Stimulated activated CD4-positive, alpha-beta T cell treated with anti-CD3 and anti-CD28 coated beads, Interleukin-2, amount 100 ng/mL, for 4 hours (primary cell): Measurements from ENCODE around the gene MINDY4.

Source experiments
- DNase-seq: peaks from one replicate; pipeline ENCODE4 v3.0.0-alpha.2; 2020; ENCODE audit warnings: low read depth

MINDY4 gene

DNA sequence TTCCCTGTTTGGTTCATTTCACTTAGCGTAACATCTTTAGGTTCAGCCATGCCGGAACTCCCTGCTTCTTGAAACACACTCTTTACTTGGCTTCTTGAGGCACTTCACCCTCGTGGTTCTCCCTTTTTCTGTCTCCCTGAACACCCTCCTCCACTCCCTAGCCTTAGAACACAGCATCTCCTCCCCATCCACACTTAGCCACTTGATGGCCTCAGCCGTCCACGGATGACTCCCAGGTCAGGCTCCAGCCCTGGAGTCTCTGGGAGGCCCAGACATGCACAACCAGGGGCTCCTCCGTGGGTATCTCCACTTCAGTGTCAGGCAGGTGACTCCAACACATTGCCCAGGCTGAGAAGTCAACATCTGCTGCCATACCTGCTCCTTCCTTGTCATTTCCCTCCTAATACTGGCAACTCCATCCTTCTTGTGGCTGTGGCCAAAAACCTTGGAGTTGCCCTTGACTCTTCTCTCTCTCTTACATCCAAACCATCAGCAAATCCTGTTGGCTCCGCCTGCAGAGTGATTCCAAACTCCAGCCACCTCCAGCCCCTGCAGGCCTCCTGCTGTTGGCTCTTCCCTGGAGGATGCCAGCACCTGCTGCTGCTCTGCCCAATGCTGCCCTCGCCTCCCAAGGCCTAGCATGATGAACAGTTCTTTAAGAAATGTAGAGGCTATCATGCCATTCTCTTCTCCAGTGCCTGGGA, 27.7 kb upstream of the MINDY4 start:
- no peak for DNase-seq

DNA sequence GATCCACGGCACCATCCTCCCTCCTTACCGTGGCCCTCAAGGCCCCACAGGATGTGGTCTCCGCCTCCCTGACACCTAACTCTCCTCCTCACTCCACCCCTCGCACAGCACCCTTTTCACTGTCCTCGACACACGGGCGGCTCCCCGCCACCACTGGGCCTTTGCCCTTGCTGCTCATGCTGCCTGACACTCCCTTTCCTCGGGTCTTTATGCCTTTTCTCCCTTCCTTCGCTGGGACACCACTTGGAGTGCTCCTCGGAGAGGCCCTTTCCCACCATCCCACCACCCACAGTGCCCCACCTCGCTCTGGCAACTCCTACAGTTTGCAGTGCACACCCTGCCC, 27.2 kb upstream of the MINDY4 start:
- no peak for DNase-seq

DNA sequence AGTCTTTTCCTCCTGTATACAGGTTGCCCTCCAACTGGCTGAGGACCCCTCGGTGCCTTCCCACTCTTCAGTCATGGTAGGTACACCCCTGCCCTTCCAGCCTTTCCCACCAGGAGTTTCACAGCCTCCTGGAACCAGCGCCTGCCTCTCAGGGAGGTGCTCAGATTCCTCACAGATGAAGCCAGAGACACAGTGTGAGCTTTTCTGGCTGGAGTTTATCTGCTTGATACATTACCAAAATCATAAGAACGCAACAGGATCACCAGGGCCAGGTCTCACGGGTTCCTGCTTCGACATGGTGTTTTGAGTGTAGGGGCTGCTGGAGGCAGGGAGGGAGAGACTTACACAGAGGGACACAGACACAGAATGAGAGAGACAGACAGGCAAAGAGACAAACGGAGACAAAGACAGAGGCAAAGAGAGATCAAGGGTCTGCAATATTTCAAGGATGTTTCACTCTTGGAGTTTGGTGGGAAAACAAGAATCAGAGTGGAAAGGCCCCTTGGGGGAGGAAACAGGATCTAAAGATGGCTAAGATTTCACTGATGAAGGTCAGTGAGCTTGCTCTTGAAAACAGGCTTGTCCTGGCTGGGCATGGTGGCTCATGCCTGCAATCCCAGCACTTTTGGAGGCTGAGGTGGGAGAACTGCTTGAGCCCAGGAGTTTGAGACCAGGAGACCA, 25.8 kb upstream of the MINDY4 start:
- DNase-seq = no peak

DNA sequence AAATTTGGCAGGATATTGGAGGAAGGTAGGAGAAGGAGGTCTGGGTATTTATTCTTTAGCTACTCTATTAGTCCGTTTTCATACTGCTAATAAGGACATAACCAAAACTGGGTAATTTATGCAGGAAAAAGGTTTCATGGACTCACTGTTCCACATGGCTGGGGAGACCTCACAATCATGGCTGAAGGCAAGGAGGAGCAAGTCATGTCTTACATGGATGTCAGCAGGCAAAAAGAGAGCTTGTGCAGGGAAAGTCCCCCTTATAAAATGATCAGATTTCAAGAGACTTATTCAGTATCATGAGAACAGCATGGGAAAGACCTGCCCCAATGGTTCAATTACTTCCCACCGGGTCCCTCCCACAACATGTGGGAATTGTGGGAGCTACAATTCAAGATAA, 21.2 kb upstream of the MINDY4 start:
- no peak for DNase-seq

DNA sequence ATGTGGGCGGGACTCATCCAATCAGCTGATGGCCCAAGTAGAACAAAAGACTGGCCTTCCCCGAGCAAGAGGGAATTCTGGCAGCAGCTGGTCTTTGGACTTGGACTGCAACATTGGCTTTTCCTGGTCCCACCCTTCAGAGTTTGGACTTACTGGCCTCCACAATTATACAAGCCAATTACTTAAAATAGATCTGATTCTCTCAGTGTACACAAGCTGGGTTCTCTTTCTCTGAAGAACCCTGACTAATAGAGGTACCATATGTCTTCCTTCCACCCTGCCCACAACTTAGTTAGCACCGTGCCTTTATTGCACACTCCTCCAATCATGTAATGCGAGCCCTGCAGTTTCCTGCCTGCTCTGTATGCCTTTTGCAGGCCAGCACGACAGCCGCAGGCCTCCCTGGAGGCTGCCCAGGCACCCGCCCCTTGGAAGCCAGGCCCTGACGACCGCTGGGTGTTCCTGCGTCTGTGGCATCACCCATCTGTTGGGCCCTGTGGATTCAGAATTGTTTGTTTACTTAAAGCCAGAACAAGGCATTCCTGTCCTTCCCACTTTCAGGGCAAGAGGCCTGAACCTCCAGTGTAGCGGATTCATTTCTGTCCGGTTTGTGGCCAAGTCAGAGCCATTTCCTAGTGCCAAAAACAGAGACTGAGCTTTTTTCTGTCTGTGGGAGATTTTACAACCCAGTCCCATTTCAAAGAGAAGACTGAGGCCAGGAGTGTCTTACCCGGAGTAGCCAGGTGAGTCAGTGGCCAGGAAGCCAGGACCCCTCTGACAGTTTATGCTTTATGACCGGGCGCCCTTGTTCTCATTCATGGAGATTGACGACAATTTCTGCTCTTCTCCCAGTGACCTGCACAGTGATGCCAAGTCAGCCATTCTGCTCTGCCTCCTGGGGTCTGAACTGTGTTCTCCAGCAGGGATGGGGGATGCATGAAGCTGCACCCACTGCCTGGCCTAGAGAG, 20.2 kb upstream of the MINDY4 start:
- DNase-seq = no peak

DNA sequence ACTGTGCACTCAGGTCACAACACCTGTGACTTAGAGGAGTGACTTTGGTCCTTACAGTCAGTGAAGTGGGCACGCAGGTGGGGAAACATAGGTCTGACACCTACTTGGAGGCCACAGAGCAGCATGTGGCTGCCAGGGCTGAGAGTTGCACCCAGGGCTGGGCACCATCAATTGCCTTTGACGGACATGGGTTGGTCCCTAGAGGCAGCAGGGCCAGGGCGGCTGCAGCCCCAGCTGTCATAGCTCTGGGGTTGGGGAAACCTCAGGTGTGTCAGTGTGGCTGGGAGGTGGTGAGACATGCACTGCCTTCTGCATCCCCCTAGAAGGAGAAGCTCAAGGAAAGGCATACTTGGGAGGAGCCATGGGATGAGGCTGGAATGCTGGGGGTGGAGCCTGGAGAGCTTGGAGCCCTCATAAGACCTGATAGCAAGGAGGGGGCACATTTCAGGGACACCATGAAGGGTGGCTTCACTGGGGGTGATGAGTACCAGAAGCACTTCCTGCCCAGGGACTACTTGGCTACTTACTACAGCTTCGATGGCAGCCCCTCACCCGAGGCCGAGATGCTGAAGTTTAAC, 19.4 kb upstream of the MINDY4 start, which contains the start of gene INMT:
Gene INMT, plus strand, starts transcription at position 440 of the 578 bp plus-strand sequence. Its CDS starts 16 bp downstream, at position 456.
- no peak for DNase-seq

DNA sequence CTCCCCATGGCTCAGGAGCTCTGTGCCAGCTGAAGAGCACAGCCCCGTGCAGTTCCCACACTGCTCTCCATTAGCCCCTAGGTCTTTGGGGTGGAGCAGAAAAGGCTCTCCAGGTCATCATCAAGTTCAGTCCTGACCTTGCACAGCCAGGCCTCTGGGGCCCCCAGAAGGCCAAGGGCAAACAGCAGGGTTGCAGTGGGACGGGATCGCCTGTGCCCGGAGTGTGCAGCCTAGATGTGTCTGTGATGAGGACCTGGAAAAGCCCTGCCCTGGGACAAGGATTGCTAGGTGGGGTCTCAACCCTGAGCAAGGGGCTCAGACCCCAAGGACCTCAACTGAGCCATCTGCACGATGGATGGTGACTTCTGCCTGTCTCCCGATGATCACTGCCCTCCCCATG, 18.7 kb upstream of the MINDY4 start:
- DNase-seq = no peak

DNA sequence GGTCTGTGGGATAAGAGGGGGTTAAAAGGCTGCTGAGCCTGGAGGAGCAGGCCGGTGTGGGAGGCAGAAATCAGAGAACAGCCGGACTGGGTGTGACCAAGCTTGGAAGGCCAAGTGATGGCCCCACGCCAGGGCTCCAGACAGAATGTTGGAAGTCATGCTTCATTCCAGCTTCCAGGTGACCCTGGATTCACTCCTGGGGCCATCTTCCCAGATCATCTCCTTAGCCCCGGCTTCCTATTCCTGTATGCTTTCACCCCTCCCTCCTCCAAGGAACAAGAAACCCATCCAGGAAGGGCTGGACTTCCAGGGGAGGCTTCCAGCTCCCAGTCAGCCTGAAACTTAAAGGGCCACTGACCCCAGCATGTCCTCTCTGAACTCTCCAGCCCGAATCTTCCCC, 18.2 kb upstream of the MINDY4 start:
- no peak for DNase-seq

DNA sequence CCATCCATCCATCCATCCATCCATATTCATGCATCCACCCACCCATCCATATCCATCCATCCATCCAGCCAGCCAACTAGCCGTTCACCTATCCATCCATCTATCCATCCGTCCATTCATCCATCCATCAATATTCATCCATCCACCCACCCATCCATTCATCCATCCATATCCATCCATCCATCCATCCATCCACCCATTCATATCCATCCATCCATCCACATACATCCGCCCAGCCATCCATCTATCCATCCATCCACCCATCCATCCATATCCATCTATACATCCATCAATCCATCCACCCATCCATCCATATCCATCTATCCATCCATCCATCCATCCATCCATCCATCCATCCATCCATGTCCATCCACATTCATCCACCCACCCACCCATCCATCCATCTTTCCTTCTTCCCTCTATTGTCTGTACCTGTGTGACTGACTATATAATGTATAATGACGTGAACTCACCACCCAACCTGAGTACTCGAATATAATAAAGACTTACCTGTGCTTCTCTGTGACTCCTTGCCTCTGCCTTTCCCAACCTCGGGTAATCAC, 16.8 kb upstream of the MINDY4 start:
- DNase-seq = no peak

DNA sequence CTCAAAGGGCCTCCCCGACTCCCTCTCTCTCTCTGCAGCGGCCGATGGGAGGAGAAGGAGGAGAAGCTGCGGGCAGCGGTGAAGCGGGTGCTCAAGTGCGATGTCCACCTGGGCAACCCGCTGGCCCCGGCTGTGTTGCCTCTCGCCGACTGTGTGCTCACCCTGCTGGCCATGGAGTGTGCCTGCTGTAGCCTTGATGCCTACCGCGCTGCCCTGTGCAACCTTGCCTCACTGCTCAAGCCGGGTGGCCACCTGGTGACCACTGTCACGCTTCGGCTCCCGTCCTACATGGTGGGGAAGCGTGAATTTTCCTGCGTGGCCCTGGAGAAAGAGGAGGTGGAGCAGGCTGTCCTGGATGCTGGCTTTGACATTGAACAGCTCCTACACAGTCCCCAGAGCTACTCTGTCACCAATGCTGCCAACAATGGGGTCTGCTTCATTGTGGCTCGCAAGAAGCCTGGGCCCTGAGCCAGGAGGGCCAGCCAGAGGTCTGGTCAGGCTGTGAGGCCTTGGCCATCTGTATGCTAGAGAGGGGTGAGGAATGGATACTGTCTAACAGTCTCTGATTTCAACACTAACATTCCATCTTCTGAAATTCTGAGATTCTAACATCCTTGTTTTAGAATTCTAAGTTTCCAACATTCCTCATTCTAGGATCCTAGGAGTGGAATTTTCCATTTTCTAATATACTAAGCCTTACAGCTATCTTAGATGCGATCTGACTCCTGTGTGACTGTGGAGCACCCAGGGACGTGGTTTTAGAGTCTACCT, 15.6 kb upstream of the MINDY4 start:
- no peak for DNase-seq

DNA sequence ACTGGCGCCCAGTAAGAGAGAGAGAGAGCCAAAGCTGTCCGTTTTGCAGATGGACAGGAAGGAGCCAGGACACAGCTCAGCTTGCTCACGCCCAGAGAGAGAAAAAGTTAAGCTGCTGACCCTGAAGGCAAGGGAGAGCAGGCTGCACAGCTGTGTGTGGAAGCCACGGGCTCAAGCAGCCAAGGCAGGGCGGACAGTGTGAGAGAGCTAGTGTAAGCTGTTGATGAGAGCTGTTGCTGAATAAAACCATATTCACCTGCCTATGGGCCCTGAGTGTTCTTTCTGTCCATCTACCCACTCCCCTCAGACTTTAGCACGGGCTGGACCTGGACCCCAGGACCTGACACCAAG, 13.9 kb upstream of the MINDY4 start:
- DNase-seq = no peak

DNA sequence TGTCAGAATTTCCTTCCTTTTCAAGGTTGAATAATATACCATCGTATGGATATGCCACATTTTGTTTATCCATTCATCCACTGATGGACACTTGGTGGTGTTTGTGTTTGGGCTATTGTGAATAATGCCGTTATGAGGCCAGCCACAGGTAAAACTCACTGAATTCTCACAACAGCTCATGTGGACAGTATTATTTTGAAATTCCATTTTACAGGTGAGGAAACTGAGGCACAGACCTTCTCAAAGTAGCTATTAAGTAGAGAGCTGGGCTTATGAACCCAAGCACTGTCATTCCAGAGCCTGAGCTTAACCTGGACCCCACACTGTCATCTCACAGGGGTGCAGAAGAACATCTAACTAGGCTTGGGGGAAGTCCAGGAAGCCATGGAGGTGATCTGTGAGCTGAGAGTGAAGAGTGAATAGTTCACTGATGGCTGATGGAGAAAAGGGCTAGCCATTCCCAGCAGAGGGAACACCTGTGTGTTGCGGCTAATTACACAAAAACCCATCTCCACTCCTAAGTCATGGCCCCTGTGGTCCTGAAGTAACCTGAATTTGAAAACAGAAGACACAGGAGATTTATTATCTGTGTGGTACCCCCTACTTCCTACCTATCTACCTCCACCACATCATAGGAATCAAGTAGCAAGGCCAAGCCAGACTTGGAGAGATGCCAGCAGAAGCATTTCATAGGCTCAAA, 10.6 kb upstream of the MINDY4 start:
- DNase-seq = no peak

DNA sequence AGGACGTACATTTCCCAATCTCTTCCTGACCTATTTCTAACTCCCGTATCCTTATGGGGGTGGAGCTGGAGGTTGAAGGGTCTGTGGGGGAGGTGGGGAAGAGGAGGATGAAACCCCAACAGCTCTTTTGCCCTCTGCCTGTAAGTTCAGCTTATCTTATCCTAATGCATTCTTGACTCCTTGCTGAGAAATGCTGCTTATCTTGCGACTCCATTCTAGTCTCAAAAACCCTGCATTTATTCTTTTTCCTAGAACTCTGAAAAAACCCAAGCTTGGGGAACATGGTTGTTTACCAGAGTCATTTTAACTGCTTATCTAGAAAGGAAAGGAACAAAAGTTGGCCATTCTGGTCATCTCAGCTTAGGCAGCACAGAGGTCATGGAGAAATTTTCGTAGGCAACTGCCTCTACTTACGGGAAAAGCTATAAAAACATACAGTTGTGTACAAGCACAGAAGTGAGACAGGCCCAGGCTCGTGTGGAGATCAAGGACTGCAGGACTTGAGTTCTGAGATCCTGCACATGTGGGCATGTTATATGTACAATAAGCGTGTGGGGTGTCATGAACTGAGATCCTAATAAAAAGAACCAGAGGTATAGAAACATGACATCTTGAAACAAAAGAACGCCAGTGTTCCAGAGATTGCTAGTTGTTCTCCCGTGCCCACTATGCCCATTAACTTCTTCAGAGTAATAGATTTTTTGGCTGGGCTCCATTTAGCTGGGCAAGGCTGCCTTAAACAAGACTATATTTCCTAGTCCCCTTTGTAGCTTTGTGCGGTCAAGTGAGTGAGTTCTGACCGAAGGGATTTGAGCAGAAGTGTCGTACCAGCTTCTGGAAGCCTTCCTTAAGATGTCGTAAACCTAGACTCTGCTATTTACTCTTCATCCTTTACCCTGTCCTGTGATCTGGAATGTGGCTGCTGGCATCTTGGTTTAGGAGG, 9.7 kb upstream of the MINDY4 start:
- no peak for DNase-seq

DNA sequence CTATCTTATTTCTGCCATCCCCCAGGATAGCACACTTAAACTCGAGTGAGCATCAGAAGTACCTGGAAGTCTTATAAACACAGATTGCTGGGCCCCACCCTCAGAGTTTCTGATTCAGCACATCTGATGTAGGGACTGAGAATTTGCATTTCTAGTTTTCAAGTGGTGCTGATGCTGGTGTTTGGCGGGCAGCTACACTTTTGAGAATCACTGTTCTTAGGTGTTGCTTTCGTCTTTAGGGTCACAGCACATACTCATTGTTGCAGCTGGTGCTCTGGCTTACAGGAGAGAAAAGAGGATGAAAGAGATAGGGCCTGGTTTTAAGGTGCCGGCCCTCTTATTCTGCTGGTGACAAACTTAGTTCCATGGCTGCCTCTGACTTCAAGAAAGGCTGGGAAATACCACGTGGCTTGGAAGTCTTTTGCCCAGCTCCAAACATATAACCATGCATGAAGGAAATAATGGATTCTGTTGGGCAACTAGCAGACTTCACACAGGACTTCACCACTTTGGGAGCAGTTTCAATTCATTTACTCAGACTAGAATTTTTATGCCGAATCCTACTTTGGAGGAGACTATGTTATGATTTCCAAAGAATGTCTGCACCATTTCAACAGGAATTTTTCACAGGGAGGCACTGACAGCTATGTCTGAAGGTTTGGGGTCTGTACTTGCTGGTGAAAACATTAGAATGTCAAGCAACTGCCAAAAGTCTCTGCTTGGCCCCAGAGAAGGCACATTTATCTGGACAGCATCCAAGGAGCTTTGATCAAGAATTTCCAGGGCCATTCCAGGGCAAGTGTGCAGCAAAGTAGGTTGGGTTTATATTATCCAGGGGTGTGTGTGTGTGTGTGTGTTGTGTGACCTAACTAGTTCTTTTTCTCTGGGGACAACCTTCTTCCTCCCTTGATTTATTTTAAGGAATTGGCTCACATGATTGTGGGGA, 6.9 kb upstream of the MINDY4 start:
- DNase-seq = no peak

DNA sequence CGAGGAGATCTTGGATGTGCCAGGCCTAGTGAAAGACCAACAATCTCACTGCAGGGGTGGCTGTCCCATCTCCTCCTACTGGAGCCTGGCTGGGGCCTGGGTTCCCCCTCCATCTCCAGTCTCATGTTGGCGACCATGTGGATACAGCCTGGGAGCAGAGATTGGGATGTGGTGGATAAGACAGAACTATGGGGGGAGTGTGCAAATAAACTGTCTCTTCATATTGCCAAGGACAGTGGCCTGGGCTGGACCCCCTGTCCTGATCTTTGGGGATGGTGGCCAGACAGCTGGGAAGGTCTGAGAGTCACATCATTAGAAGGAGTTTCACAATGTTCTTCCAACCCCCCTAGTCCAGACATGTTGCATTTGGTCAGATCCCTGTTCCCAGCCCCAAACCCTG, 5.8 kb upstream of the MINDY4 start:
- no peak for DNase-seq

DNA sequence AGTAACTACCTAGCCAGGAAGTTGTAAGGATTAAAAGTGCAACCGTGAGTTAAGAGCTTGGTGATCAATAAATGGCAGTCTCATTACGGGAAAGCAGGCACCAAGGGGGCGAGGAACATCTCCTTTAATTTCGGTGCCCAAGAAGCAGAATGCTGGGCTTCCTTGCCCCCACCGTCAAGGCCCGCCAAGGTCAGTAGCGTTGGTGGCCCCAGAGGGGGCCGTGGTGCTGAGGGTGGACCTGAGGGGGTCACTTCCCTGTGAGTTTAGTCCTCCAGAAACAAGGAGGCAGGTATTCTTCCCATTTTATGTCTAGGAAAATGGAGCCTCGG, 408 bp upstream of the MINDY4 start:
- no peak for DNase-seq

DNA sequence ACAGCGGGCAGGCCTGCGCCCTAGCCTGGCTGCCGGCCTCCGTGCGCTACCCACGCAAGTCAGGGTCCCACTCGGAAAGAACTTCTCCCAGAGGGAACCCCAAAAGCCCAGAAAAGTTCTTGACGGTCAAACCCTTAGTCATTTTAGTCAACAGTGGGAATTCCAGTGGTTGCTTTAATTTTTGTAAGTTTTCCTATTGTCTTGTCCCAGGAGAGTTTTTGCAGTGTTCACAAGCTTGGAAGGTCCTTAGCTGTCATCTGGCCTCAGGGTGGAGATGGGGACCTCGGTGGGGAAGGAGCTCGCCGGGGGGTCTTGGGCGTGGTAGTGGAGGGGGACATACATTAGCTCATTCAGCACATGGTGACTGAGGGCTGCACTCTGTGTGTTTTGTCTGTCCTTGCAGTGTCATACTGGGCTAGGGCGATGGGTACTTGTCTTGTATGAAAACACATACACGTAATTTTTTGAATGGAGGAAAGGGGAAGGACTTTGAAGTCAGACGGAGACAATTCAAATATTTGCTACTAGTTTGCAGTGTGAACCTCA, 736 bp downstream of the MINDY4 start:
- DNase-seq = no peak

DNA sequence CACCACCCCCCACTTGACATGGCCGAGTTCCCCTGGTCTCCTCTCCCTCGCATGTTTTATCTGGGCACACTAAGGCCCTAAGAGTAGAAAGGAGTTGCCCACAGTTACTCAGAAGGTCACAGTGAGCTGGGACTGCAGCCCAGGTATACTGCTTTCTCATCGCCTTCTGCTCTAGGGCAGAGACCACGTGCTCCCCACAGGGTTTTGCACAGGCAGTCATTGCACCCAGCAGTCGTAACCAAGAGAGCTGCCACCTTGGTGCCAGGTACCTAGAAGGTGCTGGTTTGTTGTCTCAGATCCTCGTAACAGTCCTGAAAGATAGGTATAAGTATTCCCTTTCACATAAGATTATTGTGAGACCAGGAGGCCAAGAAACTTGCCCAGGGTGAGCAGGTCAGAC, 1.8 kb downstream of the MINDY4 start:
- no peak for DNase-seq
